Suprapubic skin (tissue), 4 donors: ENCODE results near the gene FRMPD4. TPM values are rescaled to one million over a fixed set of nuclear protein-coding genes. Genes with fewer than 3 reads are reported as not detected.

Source experiments
- DNase-seq, 2 donors: peaks; one replicate each; pipeline ENCODE4 v3.0.0-alpha.2; 2019; ENCODE audit warnings: low spot score in 2 of 2
- H3K27ac ChIP-seq: fragments of 200-600 bp; sonication (generic); one replicate; pipeline ENCODE4 v1.5.1; 2019
- H3K27me3 ChIP-seq: fragments of 200-600 bp; sonication (generic); one replicate; pipeline ENCODE4 v1.5.1; 2019
- H3K36me3 ChIP-seq: fragments of 200-600 bp; sonication (generic); one replicate; pipeline ENCODE4 v1.5.1; 2019
- H3K4me1 ChIP-seq: fragments of 200-600 bp; sonication (generic); one replicate; pipeline ENCODE4 v1.5.1; 2019
- H3K4me3 ChIP-seq: fragments of 200-600 bp; sonication (generic); one replicate; pipeline ENCODE4 v1.5.1; 2019; ENCODE audit warnings: mild to moderate bottlenecking
- H3K9me3 ChIP-seq: fragments of 200-600 bp; sonication (generic); one replicate; pipeline ENCODE4 v1.5.1; 2019
- CTCF ChIP-seq, 2 donors: fragments of 200-600 bp in 1 of 2; fragments of 450-650 bp in 1 of 2; sonication (generic) in 1 of 2; IDR thresholded peaks; one replicate each; pipeline ENCODE4 v1.5.1; 2016 to 2019; ENCODE audit warnings: antibody characterized with exemption in 2 of 2, mild to moderate bottlenecking in 1 of 2, moderate library complexity in 1 of 2
- EP300 ChIP-seq: sonication (generic); formaldehyde crosslinking; IDR thresholded peaks from one replicate; pipeline ENCODE4 v1.6.1; 2017; ENCODE audit warnings: antibody characterized with exemption
- POLR2A ChIP-seq, 2 donors: fragments of 450-650 bp; IDR thresholded peaks; one replicate each; pipeline ENCODE4 v1.6.1; 2017; ENCODE audit warnings: antibody characterized with exemption in 2 of 2, mild to moderate bottlenecking in 2 of 2, moderate library complexity in 2 of 2
- POLR2AphosphoS5 ChIP-seq, 3 donors: sonication (generic); formaldehyde crosslinking; IDR thresholded peaks; one replicate each; pipeline ENCODE4 v1.6.1; 2017; ENCODE audit warnings: antibody characterized with exemption in 3 of 3
- WGBS: methylation state at CpG from one replicate; pipeline ENCODE4 v1.1.5; 2018; 5-methylcytosine and 5-hydroxymethylcytosine counted together
- total RNA-seq, 4 donors: library from RNA; depleted of rRNA; stranded (reverse); fragments of >200 nt; gene quantifications; one replicate each; pipeline ENCODE4 v1.1.0, GENCODE V29; 2016

The FRMPD4 gene
- total RNA-seq, 4 donors from 2014 or later = 0.08 to 0.13 TPM; not detected in 2

- no peaks in the 10 kb centered on the region for H3K4me1 ChIP-seq
- no peak overlapping the region for H3K4me3 ChIP-seq
- H3K9me3 ChIP-seq = no peaks in the 10 kb centered on the region
- no peaks in the 10 kb centered on the region for H3K27me3 ChIP-seq
- H3K27ac ChIP-seq = no peak overlapping the region
- no peaks in the 10 kb centered on the region for H3K36me3 ChIP-seq
- no peak for DNase-seq
- TF ChIP-seq POLR2A (IDR thresholded peaks at IDR 0.05) = no peak
- TF ChIP-seq CTCF (IDR thresholded peaks at IDR 0.05) = no peak
- TF ChIP-seq EP300 = no peak
- no peak for TF ChIP-seq POLR2AphosphoS5 (IDR thresholded peaks at IDR 0.05)
These were observed 415.9 kb downstream of the FRMPD4 start for GRCh38 chrX:12554206-12554605.

DNA sequence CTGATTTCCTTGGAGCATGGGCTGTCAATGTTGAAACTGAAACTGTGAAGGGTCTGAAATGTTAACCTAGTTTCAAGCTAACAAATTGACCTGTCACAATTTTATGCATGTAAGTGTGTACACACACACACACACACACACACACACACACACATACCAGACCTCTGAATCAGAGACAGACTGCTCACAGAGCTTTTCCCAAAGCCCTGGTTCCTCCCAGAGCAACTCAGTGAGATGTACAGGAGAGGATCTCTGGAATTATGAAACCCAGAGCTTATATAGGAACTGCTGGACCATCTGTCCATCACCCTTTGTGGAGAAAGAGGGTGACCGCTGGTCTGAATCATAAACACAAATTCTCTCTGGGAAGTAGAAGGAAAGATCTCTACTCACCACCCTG, 424.8 kb downstream of the FRMPD4 start:
- no peak for DNase-seq
- no peaks in the 10 kb centered on the region for H3K36me3 ChIP-seq
- 67% methylated on average over 1 of the region's 1 CpG for WGBS
- no peak overlapping the region for H3K4me3 ChIP-seq
- no peaks in the 10 kb centered on the region for H3K4me1 ChIP-seq
- no peak overlapping the region for H3K27ac ChIP-seq
- no peak for TF ChIP-seq EP300
- TF ChIP-seq POLR2A (IDR thresholded peaks at IDR 0.05) = no peak
- TF ChIP-seq POLR2AphosphoS5 (IDR thresholded peaks at IDR 0.05) = no peak
- no peak for TF ChIP-seq CTCF (IDR thresholded peaks at IDR 0.05)
- no peaks in the 10 kb centered on the region for H3K27me3 ChIP-seq
- H3K9me3 ChIP-seq = no peaks in the 10 kb centered on the region

DNA sequence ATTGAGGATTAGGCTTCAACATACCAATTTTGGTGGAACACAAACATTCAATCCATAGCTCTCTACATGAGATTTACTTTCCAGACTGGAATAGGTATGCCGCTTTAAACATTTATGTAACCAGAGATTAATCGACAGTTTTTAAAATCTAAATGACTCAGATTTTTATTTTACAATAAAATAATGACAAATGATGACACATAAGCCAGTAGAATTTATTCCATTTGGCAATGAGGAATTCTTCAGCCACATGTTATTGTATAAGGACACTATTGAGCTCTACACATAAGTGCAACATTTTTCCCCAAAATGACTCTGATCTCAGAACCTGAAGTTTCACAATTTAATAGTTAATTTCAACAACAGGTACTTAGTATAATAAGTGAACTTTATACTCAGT, 425.9 kb downstream of the FRMPD4 start:
- no peak overlapping the region for H3K4me3 ChIP-seq
- WGBS = 75% methylated on average over 2 of the region's 2 CpGs
- no peaks in the 10 kb centered on the region for H3K27me3 ChIP-seq
- TF ChIP-seq POLR2A (IDR thresholded peaks at IDR 0.05) (no peak), EP300 (no peak), CTCF (IDR thresholded peaks at IDR 0.05) (no peak), POLR2AphosphoS5 (IDR thresholded peaks at IDR 0.05) (no peak)
- no peak overlapping the region for H3K27ac ChIP-seq
- no peak for DNase-seq
- H3K36me3 ChIP-seq = no peaks in the 10 kb centered on the region
- H3K4me1 ChIP-seq = no peaks in the 10 kb centered on the region
- H3K9me3 ChIP-seq = no peaks in the 10 kb centered on the region

GRCh38 chrX:12567857-12568256, 429.6 kb downstream of the FRMPD4 start:
- Histone ChIP-seq H3K36me3 (no peaks in the 10 kb centered on the region), H3K27ac (no peak overlapping the region), H3K27me3 (no peaks in the 10 kb centered on the region), H3K4me3 (no peak overlapping the region), H3K9me3 (no peaks in the 10 kb centered on the region), H3K4me1 (no peaks in the 10 kb centered on the region)
- WGBS = 36% methylated on average over 2 of the region's 2 CpGs
- no peak for DNase-seq
- TF ChIP-seq CTCF (IDR thresholded peaks at IDR 0.05) = peak; percentile 4 to 23
- TF ChIP-seq POLR2AphosphoS5 (IDR thresholded peaks at IDR 0.05) = no peak

- DNase-seq = no peak
- TF ChIP-seq CTCF (IDR thresholded peaks at IDR 0.05) (no peak), EP300 (no peak), POLR2A (IDR thresholded peaks at IDR 0.05) (no peak), POLR2AphosphoS5 (IDR thresholded peaks at IDR 0.05) (no peak)
- WGBS = 54% methylated on average over 4 of the region's 4 CpGs
- Histone ChIP-seq H3K27ac (no peak overlapping the region), H3K27me3 (no peaks in the 10 kb centered on the region), H3K4me3 (no peak overlapping the region), H3K9me3 (no peaks in the 10 kb centered on the region), H3K36me3 (no peaks in the 10 kb centered on the region), H3K4me1 (no peaks in the 10 kb centered on the region)
These were observed 432.7 kb downstream of the FRMPD4 start for GRCh38 chrX:12570859-12571501.
